HG03520 (cell line): Measurements from ENCODE around the gene RALB.

Experiments
- ATAC-seq: cut with Tn5 transposase; IDR thresholded peaks from one replicate; pipeline ENCODE4 v1.9.1; 2021; ENCODE audit warnings: mild to moderate bottlenecking, moderate library complexity; ENCODE audit not compliant: unreplicated experiment

Gene RALB

GRCh38 chr2:120330946-120331822 is 78.5 kb downstream of the RALB start:
- no peak for ATAC-seq

DNA sequence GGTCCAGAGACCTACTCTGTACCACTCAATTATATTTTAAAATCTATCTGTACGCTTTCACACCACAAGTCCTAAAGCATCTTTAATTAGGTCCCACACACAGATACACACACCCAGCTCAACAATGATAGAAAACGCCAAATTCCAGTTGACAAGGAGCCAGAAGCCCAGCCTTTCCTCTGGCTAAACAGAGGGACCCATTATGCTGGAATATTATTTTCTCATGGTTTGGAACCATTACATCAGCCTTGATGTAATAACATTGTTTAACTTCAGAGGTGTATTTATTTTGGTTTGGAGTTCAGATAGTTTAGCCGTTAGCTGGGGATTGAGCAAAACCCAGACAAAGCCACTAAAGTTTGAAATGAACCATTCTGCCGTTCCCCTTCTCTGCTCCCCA is 79.3 kb downstream of the RALB start:
- no peak for ATAC-seq

- ATAC-seq: no peak
Measured at GRCh38 chr2:120332384-120332783, 79.7 kb downstream of the RALB start.

DNA sequence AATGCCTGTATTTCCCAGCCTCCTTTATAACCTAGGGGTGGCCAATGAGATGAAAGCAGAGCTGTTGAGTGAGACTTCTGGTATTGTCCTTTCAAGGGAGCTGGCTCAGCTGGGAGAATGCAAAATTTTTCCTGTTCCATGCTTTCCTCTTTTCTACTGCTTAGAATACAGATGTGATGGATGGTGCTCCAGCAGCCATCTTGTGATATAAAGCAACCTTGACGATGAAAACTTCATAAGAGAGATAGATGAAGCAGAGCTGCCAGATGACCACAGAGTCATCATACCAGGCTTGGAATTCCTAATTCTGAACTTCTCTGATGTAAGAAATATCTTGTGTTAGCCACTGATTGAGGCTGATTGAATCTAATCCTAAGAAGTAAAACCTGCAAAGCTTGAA is 81.4 kb downstream of the RALB start:
- ATAC-seq: no peak

GRCh38 chr2:120336749-120337148 is 84.1 kb downstream of the RALB start:
- no peak for ATAC-seq

GRCh38 chr2:120338015-120338414 is 85.4 kb downstream of the RALB start:
- ATAC-seq: no peak

GRCh38 chr2:120341977-120342376 is 89.3 kb downstream of the RALB start:
- no peak for ATAC-seq

- ATAC-seq: no peak
Measured at GRCh38 chr2:120342446-120342845, 89.8 kb downstream of the RALB start.

GRCh38 chr2:120343100-120343432 is 90.4 kb downstream of the RALB start:
- no peak for ATAC-seq

DNA sequence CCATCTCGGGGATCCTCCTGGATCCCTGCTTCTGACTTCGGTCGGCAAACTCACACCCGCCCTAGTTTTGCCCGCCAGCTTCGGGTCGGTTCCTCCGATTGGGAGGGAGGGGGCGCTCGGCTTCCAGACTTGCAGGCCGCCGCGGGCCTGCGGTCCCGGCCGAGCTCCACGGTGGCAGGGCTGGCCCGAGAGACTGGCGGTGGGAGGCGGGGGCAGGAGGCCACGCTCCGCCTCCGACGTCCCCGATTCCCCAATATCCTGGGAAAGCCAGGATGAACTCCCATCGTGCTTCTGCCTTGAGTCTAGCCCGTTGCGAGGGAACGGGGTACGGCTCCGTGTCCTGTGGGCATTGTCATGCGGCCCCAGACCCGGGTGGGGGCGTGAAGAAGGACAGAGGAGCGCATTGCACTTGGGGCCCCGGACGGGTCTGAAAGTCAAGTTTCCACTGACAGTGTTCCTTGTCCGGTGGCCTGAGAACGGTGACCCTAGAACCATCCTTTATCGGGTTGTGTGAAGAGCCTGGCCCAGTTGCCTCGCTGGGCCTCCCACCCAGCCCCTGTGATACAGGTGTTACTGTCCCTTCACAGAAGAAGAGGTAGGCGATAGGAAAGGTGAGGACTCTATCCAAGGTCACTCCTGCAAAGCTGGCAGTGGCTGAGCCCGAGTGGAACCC is 90.9 kb downstream of the RALB start:
- no peak for ATAC-seq
